BLaER1 treated with 17β-estradiol and CSF1 and Interleukin-3, amounts not matched to agents 10 nM and 100 nM (cell line): Measurements from ENCODE around the gene FAM136A.
A peak's percentile ranks its signal among the peaks of the same experiment; 100 is the strongest.

Experiments
- H3K27ac ChIP-seq, 11 experiments: shearing (Covaris generic); formaldehyde crosslinking; 2 replicates each; pipeline ENCODE4 v1.8.1; 2022
- H3K27me3 ChIP-seq, 11 experiments: shearing (Covaris generic); formaldehyde crosslinking; 2 replicates each; pipeline ENCODE4 v1.8.1; 2022
- H3K36me3 ChIP-seq, 11 experiments: shearing (Covaris generic); formaldehyde crosslinking; 2 replicates each; pipeline ENCODE4 v1.8.1; 2022
- H3K4me1 ChIP-seq, 10 experiments: shearing (Covaris generic); formaldehyde crosslinking; 2 replicates each; pipeline ENCODE4 v1.8.1; 2022
- H3K4me2 ChIP-seq, 11 experiments: shearing (Covaris generic); formaldehyde crosslinking; 2 replicates each; pipeline ENCODE4 v1.8.1; 2022
- H3K4me3 ChIP-seq, 10 experiments: shearing (Covaris generic); formaldehyde crosslinking; 2 replicates each; pipeline ENCODE4 v1.8.1; 2022
- H3K9ac ChIP-seq, 11 experiments: shearing (Covaris generic); formaldehyde crosslinking; 2 replicates each; pipeline ENCODE4 v1.8.1; 2022
- H3K9me3 ChIP-seq, 11 experiments: shearing (Covaris generic); formaldehyde crosslinking; replicated peaks in 1 of 11; 2 replicates each; pipeline ENCODE4 v1.8.1; 2022
- H4K20me1 ChIP-seq, 11 experiments: shearing (Covaris generic); formaldehyde crosslinking; 2 replicates each; pipeline ENCODE4 v1.8.1; 2022
- Cebpa-rat ChIP-seq, 11 experiments: shearing (Covaris generic); IDR thresholded peaks; 2 replicates each; pipeline ENCODE4 v1.8.1; 2022

FAM136A gene

GRCh38 chr2:70330476-70330875, 28.6 kb upstream of the FAM136A start:
- H3K9me3 ChIP-seq = no peaks in the 10 kb centered on the region
- TF ChIP-seq Cebpa-rat (IDR thresholded peaks at IDR 0.05) = no peak
- no peak overlapping the region for H3K4me2 ChIP-seq

GRCh38 chr2:70328921-70329561, 27.2 kb upstream of the FAM136A start:
- H3K9me3 ChIP-seq = no peaks in the 10 kb centered on the region
- H4K20me1 ChIP-seq = no peaks in the 10 kb centered on the region
- H3K27ac ChIP-seq = no peak overlapping the region
- no peak for TF ChIP-seq Cebpa-rat (IDR thresholded peaks at IDR 0.05)
- no peaks in the 10 kb centered on the region for H3K4me1 ChIP-seq
- H3K4me3 ChIP-seq = no peak overlapping the region
- H3K9ac ChIP-seq = no peak overlapping the region
- H3K27me3 ChIP-seq = no peaks in the 10 kb centered on the region
- no peaks in the 10 kb centered on the region for H3K36me3 ChIP-seq
- H3K4me2 ChIP-seq = no peak overlapping the region

More at GRCh38 chr2:70330476-70330875, 28.6 kb upstream of the FAM136A start:
- no peaks in the 10 kb centered on the region for H3K4me1 ChIP-seq
- H3K27me3 ChIP-seq = no peaks in the 10 kb centered on the region
- no peaks in the 10 kb centered on the region for H4K20me1 ChIP-seq
- H3K9ac ChIP-seq = no peak overlapping the region
- H3K4me3 ChIP-seq = no peak overlapping the region
- no peak overlapping the region for H3K27ac ChIP-seq
- no peaks in the 10 kb centered on the region for H3K36me3 ChIP-seq

GRCh38 chr2:70325875-70326274, 24.0 kb upstream of the FAM136A start:
- H3K36me3 ChIP-seq = no peaks in the 10 kb centered on the region
- H3K9me3 ChIP-seq = no peaks in the 10 kb centered on the region
- TF ChIP-seq Cebpa-rat (IDR thresholded peaks at IDR 0.05) = no peak
- H3K9ac ChIP-seq = no peak overlapping the region
- H4K20me1 ChIP-seq = no peaks in the 10 kb centered on the region
- no peak overlapping the region for H3K4me3 ChIP-seq
- H3K27ac ChIP-seq = no peak overlapping the region
- no peak overlapping the region for H3K4me2 ChIP-seq
- no peaks in the 10 kb centered on the region for H3K27me3 ChIP-seq
- H3K4me1 ChIP-seq = peaks cover 0 to 4% (median 0%) of the 10 kb centered on the region in 10 experiments; a peak in 1 of 20 replicates

- Histone ChIP-seq H4K20me1 (no peaks in the 10 kb centered on the region), H3K36me3 (no peaks in the 10 kb centered on the region), H3K4me2 (0 out of 22 replicates have a peak overlapping the region, but pooled peaks of 1 of the 11 experiments have one; percentile 23), H3K9ac (no peak overlapping the region), H3K27me3 (no peaks in the 10 kb centered on the region), H3K4me1 (peaks cover 0 to 4% (median 0%) of the 10 kb centered on the region in 10 experiments; a peak in 1 of 20 replicates), H3K9me3 (no peaks in the 10 kb centered on the region), H3K4me3 (no peak overlapping the region), H3K27ac (no peak overlapping the region)
- TF ChIP-seq Cebpa-rat (IDR thresholded peaks at IDR 0.05) = no peak
Observed at GRCh38 chr2:70322518-70322917, 20.7 kb upstream of the FAM136A start.

- Histone ChIP-seq H3K9ac (no peak overlapping the region), H3K4me3 (no peak overlapping the region), H3K9me3 (no peaks in the 10 kb centered on the region), H3K4me1 (peaks cover 0 to 4% (median 0%) of the 10 kb centered on the region in 10 experiments; a peak in 1 of 20 replicates), H3K36me3 (no peaks in the 10 kb centered on the region), H4K20me1 (no peaks in the 10 kb centered on the region), H3K4me2 (no peak overlapping the region), H3K27ac (no peak overlapping the region), H3K27me3 (no peaks in the 10 kb centered on the region)
- TF ChIP-seq Cebpa-rat (IDR thresholded peaks at IDR 0.05) = peak in 1 of 11 experiments; percentile 42; a peak in 1 of 22 replicates
Observed at GRCh38 chr2:70321370-70321769, 19.5 kb upstream of the FAM136A start.

- H3K4me2 ChIP-seq = no peak overlapping the region
- no peaks in the 10 kb centered on the region for H3K4me1 ChIP-seq
- H3K9me3 ChIP-seq = no peaks in the 10 kb centered on the region
- no peaks in the 10 kb centered on the region for H3K27me3 ChIP-seq
- H3K27ac ChIP-seq = no peak overlapping the region
- no peak for TF ChIP-seq Cebpa-rat (IDR thresholded peaks at IDR 0.05)
- no peaks in the 10 kb centered on the region for H3K36me3 ChIP-seq
- no peak overlapping the region for H3K4me3 ChIP-seq
- no peak overlapping the region for H3K9ac ChIP-seq
- H4K20me1 ChIP-seq = no peaks in the 10 kb centered on the region
Observed at GRCh38 chr2:70314640-70315039, 12.8 kb upstream of the FAM136A start.

GRCh38 chr2:70312560-70312959, 10.7 kb upstream of the FAM136A start:
- no peaks in the 10 kb centered on the region for H3K9me3 ChIP-seq
- H3K27ac ChIP-seq = no peak overlapping the region
- H4K20me1 ChIP-seq = no peaks in the 10 kb centered on the region
- no peak overlapping the region for H3K4me2 ChIP-seq
- TF ChIP-seq Cebpa-rat (IDR thresholded peaks at IDR 0.05) = no peak
- H3K4me1 ChIP-seq = no peaks in the 10 kb centered on the region
- no peaks in the 10 kb centered on the region for H3K27me3 ChIP-seq
- no peak overlapping the region for H3K4me3 ChIP-seq
- no peaks in the 10 kb centered on the region for H3K36me3 ChIP-seq
- H3K9ac ChIP-seq = no peak overlapping the region

- Histone ChIP-seq H3K36me3 (no peaks in the 10 kb centered on the region), H3K27ac (no peak overlapping the region), H4K20me1 (no peaks in the 10 kb centered on the region), H3K9me3 (no peaks in the 10 kb centered on the region), H3K4me3 (no peak overlapping the region), H3K27me3 (no peaks in the 10 kb centered on the region), H3K4me2 (no peak overlapping the region), H3K4me1 (no peaks in the 10 kb centered on the region), H3K9ac (no peak overlapping the region)
- TF ChIP-seq Cebpa-rat (IDR thresholded peaks at IDR 0.05) = no peak
Observed at GRCh38 chr2:70310899-70311298, 9.0 kb upstream of the FAM136A start.

GRCh38 chr2:70305531-70305930, 3.7 kb upstream of the FAM136A start:
- H3K9me3 ChIP-seq = peaks cover 0 to 6% (median 0%) of the 10 kb centered on the region in 11 experiments; a peak in 5 of 22 replicates
- peaks cover 2 to 5% (median 3%) of the 10 kb centered on the region in 11 experiments; a peak in 16 of 22 replicates for H3K36me3 ChIP-seq
- TF ChIP-seq Cebpa-rat (IDR thresholded peaks at IDR 0.05) = no peak
- no peak overlapping the region for H3K27ac ChIP-seq
- no peaks in the 10 kb centered on the region for H3K27me3 ChIP-seq
- H3K9ac ChIP-seq = 0 out of 22 replicates have a peak overlapping the region, but pooled peaks of 3 of the 11 experiments have one; percentile 19 to 32 (median 31)
- H3K4me1 ChIP-seq = peaks cover 6 to 11% (median 7%) of the 10 kb centered on the region in 10 experiments
- H4K20me1 ChIP-seq = peaks cover 0 to 7% (median 5%) of the 10 kb centered on the region in 11 experiments; a peak in 5 of 22 replicates
- H3K4me3 ChIP-seq = no peak overlapping the region
- H3K4me2 ChIP-seq = no peak overlapping the region

GRCh38 chr2:70304498-70304897, 2.6 kb upstream of the FAM136A start:
- no peak overlapping the region for H3K4me2 ChIP-seq
- peaks cover 0 to 6% (median 0%) of the 10 kb centered on the region in 11 experiments; a peak in 5 of 22 replicates for H3K9me3 ChIP-seq
- H3K27me3 ChIP-seq = no peaks in the 10 kb centered on the region
- H3K4me3 ChIP-seq = no peak overlapping the region
- no peak overlapping the region for H3K9ac ChIP-seq
- H4K20me1 ChIP-seq = peaks cover 0 to 10% (median 5%) of the 10 kb centered on the region in 11 experiments; a peak in 5 of 22 replicates
- peaks cover 9 to 14% (median 12%) of the 10 kb centered on the region in 10 experiments for H3K4me1 ChIP-seq
- no peak overlapping the region for H3K27ac ChIP-seq
- TF ChIP-seq Cebpa-rat (IDR thresholded peaks at IDR 0.05) = no peak
- peaks cover 10 to 15% (median 13%) of the 10 kb centered on the region in 11 experiments; a peak in 21 of 22 replicates for H3K36me3 ChIP-seq
